ENCODE data around the gene APP. TPM values are rescaled to one million over a fixed set of nuclear protein-coding genes. Genes with fewer than 3 reads are reported as not detected.

Gene APP
- total and polyA plus RNA-seq, 10 of the 15 experiments (the other 5 are each of a cell fraction or from before 2014, with no cell fraction given): 8.8 to 94.9 (median 51.0) TPM

DNA sequence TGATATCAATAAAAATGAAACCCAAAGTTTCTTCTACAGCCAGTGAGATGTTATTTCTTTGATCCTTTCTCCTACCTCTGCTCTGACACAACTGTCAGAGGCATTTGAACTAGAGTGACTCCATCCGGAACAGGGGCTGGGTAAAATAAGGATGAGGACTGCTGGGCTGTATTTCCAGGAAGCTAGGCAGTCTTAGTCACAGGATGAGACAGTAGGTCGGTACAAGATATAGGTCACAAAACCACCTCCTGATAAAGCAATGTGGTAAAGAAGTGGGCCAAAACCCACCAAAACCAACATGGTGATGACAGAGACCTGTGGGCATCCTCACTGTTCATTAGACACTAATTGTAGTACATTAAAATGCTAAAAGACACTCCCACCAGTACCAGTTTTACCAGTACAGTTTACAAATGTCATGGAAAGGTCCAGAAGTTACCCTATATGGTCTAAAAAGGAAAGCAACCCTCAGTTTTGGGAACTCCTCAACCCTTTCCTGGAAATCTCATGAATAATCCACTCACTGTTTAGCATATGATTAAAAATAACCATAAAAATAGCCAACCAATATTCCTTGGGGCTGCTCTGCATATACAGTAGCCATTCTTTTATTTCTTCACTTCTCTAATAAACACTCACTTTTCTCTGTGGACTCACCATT, 339.1 kb downstream of the APP start (continued):
- no peak for TF ChIP-seq SP1 (IDR thresholded peaks at IDR 0.05; ENCODE audit: low read depth, low read length)
- no peak for TF ChIP-seq TCF3 (IDR thresholded peaks at IDR 0.05; ENCODE audit: borderline replicate concordance, insufficient read depth, low read depth, low read length)
- TF ChIP-seq IRF4 (IDR thresholded peaks at IDR 0.05; ENCODE audit: low read depth, low read length): no peak

Small RNAs within 50 kb of the gene (small RNA-seq; reads per million reads assigned to genes)
- not detected for gene RNU6-123P
- gene RNU6-926P: not detected

Data from GM12878 (cell line).